ENCODE data around the gene PEPD.

The PEPD gene

GRCh38 chr19:33545217-33545981 is 23.8 kb upstream of the PEPD start:
- no peak for DNase-seq

GRCh38 chr19:33535226-33535625 is 13.6 kb upstream of the PEPD start:
- DNase-seq = no peak

GRCh38 chr19:33532859-33533460 is 11.4 kb upstream of the PEPD start:
- DNase-seq = no peak

GRCh38 chr19:33530842-33531241 is 9.3 kb upstream of the PEPD start:
- DNase-seq = no peak

- no peak for DNase-seq
Measured at GRCh38 chr19:33530296-33530695, 8.7 kb upstream of the PEPD start.

- DNase-seq = no peak
Measured at GRCh38 chr19:33529094-33529676, 7.6 kb upstream of the PEPD start.

- DNase-seq = no peak
Measured at GRCh38 chr19:33528404-33528803, 6.8 kb upstream of the PEPD start.

GRCh38 chr19:33527125-33527524 is 5.5 kb upstream of the PEPD start:
- no peak for DNase-seq

- DNase-seq = no peak
Measured at GRCh38 chr19:33524024-33524664, 2.6 kb upstream of the PEPD start.

GRCh38 chr19:33523167-33523566 is 1.6 kb upstream of the PEPD start:
- no peak for DNase-seq

- DNase-seq = no peak
Measured at GRCh38 chr19:33522371-33522662, 726 bp upstream of the PEPD start.

GRCh38 chr19:33520844-33521479 is 629 bp downstream of the PEPD start:
- DNase-seq = no peak

GRCh38 chr19:33520048-33520643 is 1.4 kb downstream of the PEPD start:
- DNase-seq = no peak

- no peak for DNase-seq
Measured at GRCh38 chr19:33519416-33519815, 2.2 kb downstream of the PEPD start.

GRCh38 chr19:33518541-33518940 is 3.0 kb downstream of the PEPD start:
- DNase-seq = no peak

- no peak for DNase-seq
Measured at GRCh38 chr19:33517922-33518321, 3.7 kb downstream of the PEPD start.

GRCh38 chr19:33515921-33516320 is 5.7 kb downstream of the PEPD start:
- DNase-seq = no peak

GRCh38 chr19:33514885-33515551 is 6.6 kb downstream of the PEPD start:
- no peak for DNase-seq

- no peak for DNase-seq
Measured at GRCh38 chr19:33513424-33513823, 8.2 kb downstream of the PEPD start.

GRCh38 chr19:33512580-33513137 is 8.9 kb downstream of the PEPD start:
- no peak for DNase-seq

GRCh38 chr19:33512021-33512420 is 9.6 kb downstream of the PEPD start:
- no peak for DNase-seq

GRCh38 chr19:33511346-33511745 is 10.2 kb downstream of the PEPD start:
- DNase-seq = no peak

Data from NCI-H1930 (cell line).